Measurements from ENCODE around the gene INPP5A. TPM values are rescaled to one million over a fixed set of nuclear protein-coding genes. Genes with fewer than 3 reads are reported as not detected.
A peak's percentile ranks its signal among the peaks of the same experiment; 100 is the strongest.

The INPP5A gene
- total RNA-seq, 1 experiment from 2014 or later, result 44.5 TPM

DNA sequence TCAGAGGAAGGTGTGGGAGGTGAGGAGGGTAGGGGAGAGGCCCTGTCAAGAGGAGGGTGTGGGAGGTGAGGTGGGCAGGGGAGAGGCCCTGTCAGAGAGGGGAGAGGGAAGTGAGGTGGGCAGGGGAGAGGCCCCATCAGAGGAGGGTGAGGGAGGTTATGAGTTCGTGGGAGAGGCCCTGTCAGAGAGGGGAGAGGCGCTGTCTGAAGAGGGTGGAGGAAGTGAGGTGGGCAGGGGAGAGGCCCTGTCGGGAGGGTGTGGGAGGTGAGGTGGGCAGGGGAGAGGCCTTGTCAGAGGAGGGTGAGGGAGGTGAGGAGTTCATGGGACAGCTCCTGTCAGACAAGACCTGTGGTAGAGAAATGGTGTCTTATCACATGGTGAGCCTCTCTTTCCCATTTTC, 74.4 kb downstream of the INPP5A start:
- CTCF ChIA-PET, result interaction anchor here (0.7 kb wide), 1 partner anchor 598 kb away, joined by 3 read pairs; no protein-coding TSS in a partner anchor

GRCh38 chr10:132612571-132613504, 75.3 kb downstream of the INPP5A start:
- Mint-ChIP-seq H3K4me1 (ENCODE audit: low read depth, unreplicated experiment) (no peaks in the 10 kb centered on the region), H3K36me3 (ENCODE audit: insufficient read depth, unreplicated experiment) (peaks cover 8% of the 10 kb centered on the region), H3K9me3 (ENCODE audit: unreplicated experiment) (no peaks in the 10 kb centered on the region), H3K27me3 (ENCODE audit: insufficient read depth, unreplicated experiment) (no peaks in the 10 kb centered on the region), H3K4me3 (ENCODE audit: unreplicated experiment) (no peak overlapping the region), H3K27ac (ENCODE audit: unreplicated experiment) (peak overlapping the region; percentile 86)
- no peak for DNase-seq
- H3K27me3 ChIP-seq (replicated peaks; ENCODE audit: control insufficient read depth, insufficient read depth, low read length), result no peaks in the 10 kb centered on the region
- no peaks in the 10 kb centered on the region for H3K36me3 ChIP-seq (ENCODE audit: control insufficient read depth, insufficient read depth, low read length)
- BruUV-seq (replicated peaks), result no TSS peak
- intact Hi-C loops (cut with micrococcal nuclease; ENCODE audit: unreplicated experiment), result no loop called here
- TF ChIP-seq, protein P1, sequence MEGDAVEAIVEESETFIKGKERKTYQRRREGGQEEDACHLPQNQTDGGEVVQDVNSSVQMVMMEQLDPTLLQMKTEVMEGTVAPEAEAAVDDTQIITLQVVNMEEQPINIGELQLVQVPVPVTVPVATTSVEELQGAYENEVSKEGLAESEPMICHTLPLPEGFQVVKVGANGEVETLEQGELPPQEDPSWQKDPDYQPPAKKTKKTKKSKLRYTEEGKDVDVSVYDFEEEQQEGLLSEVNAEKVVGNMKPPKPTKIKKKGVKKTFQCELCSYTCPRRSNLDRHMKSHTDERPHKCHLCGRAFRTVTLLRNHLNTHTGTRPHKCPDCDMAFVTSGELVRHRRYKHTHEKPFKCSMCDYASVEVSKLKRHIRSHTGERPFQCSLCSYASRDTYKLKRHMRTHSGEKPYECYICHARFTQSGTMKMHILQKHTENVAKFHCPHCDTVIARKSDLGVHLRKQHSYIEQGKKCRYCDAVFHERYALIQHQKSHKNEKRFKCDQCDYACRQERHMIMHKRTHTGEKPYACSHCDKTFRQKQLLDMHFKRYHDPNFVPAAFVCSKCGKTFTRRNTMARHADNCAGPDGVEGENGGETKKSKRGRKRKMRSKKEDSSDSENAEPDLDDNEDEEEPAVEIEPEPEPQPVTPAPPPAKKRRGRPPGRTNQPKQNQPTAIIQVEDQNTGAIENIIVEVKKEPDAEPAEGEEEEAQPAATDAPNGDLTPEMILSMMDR (IDR thresholded peaks at IDR 0.05; ENCODE audit: insufficient read depth in 1 of 2, low read depth in 1 of 2, low read length in 1 of 2, severe bottlenecking in 1 of 2, unreplicated experiment in 1 of 2), result no peak
- H3K4me1 ChIP-seq, result no peaks in the 10 kb centered on the region
- ChIA-PET POLR2A (no interaction called here), CTCF (no interaction called here)
- no peak overlapping the region for H3K4me3 ChIP-seq (ENCODE audit: low read depth, low read length)
- H3K9me3 ChIP-seq, result no peaks in the 10 kb centered on the region

More for the DNA sequence above, 74.4 kb downstream of the INPP5A start:
- Histone ChIP-seq H3K9me3 (no peaks in the 10 kb centered on the region), H3K36me3 (ENCODE audit: control insufficient read depth, insufficient read depth, low read length) (no peaks in the 10 kb centered on the region), H3K27me3 (replicated peaks; ENCODE audit: control insufficient read depth, insufficient read depth, low read length) (no peaks in the 10 kb centered on the region), H3K4me3 (ENCODE audit: low read depth, low read length) (no peak overlapping the region), H3K4me1 (no peaks in the 10 kb centered on the region)
- peak in 1 of 2 experiments; percentile 31 for DNase-seq
- no peaks in the 10 kb centered on the region for H3K9me3 Mint-ChIP-seq (ENCODE audit: unreplicated experiment)
- intact Hi-C loops (cut with micrococcal nuclease; ENCODE audit: unreplicated experiment), result no loop called here
- peak overlapping the region; percentile 86 for H3K27ac Mint-ChIP-seq (ENCODE audit: unreplicated experiment)
- peaks cover 10% of the 10 kb centered on the region for H3K36me3 Mint-ChIP-seq (ENCODE audit: insufficient read depth, unreplicated experiment)
- BruUV-seq (replicated peaks), result no TSS peak
- POLR2A ChIA-PET, result no interaction called here
- no peaks in the 10 kb centered on the region for H3K4me1 Mint-ChIP-seq (ENCODE audit: low read depth, unreplicated experiment)
- no peak overlapping the region for H3K4me3 Mint-ChIP-seq (ENCODE audit: unreplicated experiment)
- TF ChIP-seq, protein P1 (IDR thresholded peaks at IDR 0.05; ENCODE audit: insufficient read depth in 1 of 2, low read depth in 1 of 2, low read length in 1 of 2, severe bottlenecking in 1 of 2, unreplicated experiment in 1 of 2), result no peak
- no peaks in the 10 kb centered on the region for H3K27me3 Mint-ChIP-seq (ENCODE audit: insufficient read depth, unreplicated experiment)

GRCh38 chr10:132613566-132614348, 76.2 kb downstream of the INPP5A start:
- peak overlapping the region; percentile 86 for H3K27ac Mint-ChIP-seq (ENCODE audit: unreplicated experiment)
- H3K4me1 Mint-ChIP-seq (ENCODE audit: low read depth, unreplicated experiment), result no peaks in the 10 kb centered on the region
- ChIA-PET CTCF (no interaction called here), POLR2A (no interaction called here)
- Histone ChIP-seq H3K27me3 (replicated peaks; ENCODE audit: control insufficient read depth, insufficient read depth, low read length) (no peaks in the 10 kb centered on the region), H3K4me1 (no peaks in the 10 kb centered on the region), H3K9me3 (no peaks in the 10 kb centered on the region), H3K4me3 (ENCODE audit: low read depth, low read length) (no peak overlapping the region), H3K36me3 (ENCODE audit: control insufficient read depth, insufficient read depth, low read length) (no peaks in the 10 kb centered on the region)
- no peak overlapping the region for H3K4me3 Mint-ChIP-seq (ENCODE audit: unreplicated experiment)
- no peaks in the 10 kb centered on the region for H3K27me3 Mint-ChIP-seq (ENCODE audit: insufficient read depth, unreplicated experiment)
- intact Hi-C loops (cut with micrococcal nuclease; ENCODE audit: unreplicated experiment), result no loop called here
- DNase-seq, result no peak
- TF ChIP-seq, protein P1 (IDR thresholded peaks at IDR 0.05; ENCODE audit: insufficient read depth in 1 of 2, low read depth in 1 of 2, low read length in 1 of 2, severe bottlenecking in 1 of 2, unreplicated experiment in 1 of 2), result no peak
- H3K9me3 Mint-ChIP-seq (ENCODE audit: unreplicated experiment), result no peaks in the 10 kb centered on the region
- H3K36me3 Mint-ChIP-seq (ENCODE audit: insufficient read depth, unreplicated experiment), result no peaks in the 10 kb centered on the region
- BruUV-seq (replicated peaks), result no TSS peak
